Measurements from ENCODE around the gene TFDP2.

GRCh38 chr3:142174559-142174958, 25.2 kb upstream of the TFDP2 start:
- TF ChIP-seq CTCF (conservative IDR thresholded peaks at IDR 0.05; ENCODE audit: low read length) (no peak), EZH2phosphoT487 (IDR thresholded peaks at IDR 0.05; ENCODE audit: borderline replicate concordance) (no peak)

Measured in Loucy (cell line).